Ramos (cell line): ENCODE results near the gene AGAP6.
"Not testable (repeated sequence)": the region's sequence is repeated elsewhere in the genome, so short reads cannot be mapped to it uniquely, and the experiment has no call there.

Experiments used
- in situ Hi-C: fragments of 300-500 bp; cut with MboI; formaldehyde crosslinking; loops from one replicate; pipeline ENCODE4 v1.14.3; 2022; ENCODE audit warnings: low sequenced_read_pairs; ENCODE audit not compliant: unreplicated experiment

AGAP6 gene

DNA sequence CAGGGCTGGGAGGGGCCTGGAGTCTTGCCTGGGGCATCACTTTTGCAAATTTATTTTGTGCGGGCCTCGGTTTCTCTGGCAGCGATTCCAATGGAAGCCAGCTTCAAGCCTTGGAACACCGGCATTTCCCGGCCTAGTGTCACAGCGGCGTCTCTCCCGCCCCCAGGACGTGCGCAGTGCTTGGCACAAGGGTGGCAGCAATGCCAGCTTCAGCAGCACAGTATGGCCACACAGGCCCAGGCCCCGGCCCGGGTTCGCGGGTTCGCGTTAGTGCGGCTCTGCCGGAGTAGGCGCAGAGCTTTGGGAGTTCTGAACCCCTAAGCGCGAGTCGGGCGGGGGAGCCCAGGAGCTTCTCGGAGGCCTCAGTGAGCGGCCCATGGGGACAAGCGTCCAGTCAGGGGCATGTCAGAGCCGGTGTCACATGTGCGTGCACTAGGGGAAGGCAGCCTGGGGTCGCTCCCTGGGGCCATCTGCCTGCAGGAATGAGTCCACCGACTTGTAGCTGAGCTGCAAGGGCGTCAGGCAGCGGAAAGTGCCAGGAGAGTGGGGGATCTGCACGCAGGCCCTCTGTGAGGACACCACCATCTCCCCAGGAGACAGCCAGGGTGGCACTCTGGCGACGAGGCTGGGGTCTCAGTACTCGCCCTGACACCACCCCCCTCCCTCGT, 36.6 kb downstream of the AGAP6 start:
- in situ Hi-C loops = not testable (repeated sequence)

DNA sequence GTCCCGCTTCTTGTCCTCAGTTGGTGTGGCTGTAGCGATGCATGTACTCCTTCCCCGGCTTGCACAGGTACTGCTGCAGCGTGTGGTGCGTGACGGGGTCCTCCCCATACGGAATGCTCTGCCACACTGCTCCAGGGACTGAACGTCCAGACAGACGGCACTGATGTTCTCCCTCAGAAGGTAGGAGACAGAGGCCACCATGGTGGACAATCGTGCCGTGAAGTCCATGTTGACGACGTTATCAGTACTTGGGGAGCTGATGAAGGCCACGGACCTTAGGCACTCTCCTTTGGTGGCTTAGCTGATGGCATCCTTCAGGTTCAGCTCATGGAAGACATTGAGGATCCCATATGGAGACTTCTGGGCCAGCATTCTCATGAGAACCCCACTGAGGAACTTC, 37.4 kb downstream of the AGAP6 start:
- in situ Hi-C loops = no loop called here

DNA sequence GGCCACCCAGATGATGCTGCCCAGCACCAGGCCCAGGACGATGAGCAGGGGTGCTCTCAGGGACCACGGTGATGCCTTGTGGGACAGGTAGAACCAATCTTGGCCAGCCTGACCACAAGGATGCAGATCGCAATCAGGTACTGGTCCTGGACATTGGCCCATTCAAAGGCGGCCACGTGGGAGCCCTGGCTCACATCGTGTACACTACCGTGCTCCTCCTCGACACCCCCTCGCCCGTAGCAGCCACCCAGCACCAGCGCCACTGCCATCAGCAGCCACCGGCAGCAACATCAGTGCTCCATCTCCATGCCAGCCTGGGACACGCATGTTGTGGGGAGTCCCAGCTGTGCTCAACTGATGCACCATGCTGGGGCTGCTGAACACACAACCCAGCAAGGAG, 39.0 kb downstream of the AGAP6 start:
- in situ Hi-C loops = no loop called here

DNA sequence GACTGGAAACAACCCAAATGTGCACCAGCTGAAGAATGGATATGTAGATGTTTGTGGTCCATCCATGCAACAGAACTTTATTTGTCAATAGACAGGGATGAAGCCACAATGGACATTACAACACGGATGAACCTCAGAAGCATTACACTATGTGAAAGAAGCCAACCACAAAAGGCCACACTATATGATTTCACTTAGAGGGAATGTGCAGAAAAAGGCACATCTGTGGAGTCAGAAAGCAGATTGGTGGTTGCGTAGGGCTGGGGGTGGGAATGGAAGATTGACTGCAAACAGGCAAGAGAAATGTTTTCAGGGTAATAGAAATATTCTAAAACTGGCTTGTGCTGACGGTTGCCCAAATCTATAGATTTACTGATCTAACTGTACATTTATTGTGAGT, 45.3 kb downstream of the AGAP6 start:
- in situ Hi-C loops = no loop called here

DNA sequence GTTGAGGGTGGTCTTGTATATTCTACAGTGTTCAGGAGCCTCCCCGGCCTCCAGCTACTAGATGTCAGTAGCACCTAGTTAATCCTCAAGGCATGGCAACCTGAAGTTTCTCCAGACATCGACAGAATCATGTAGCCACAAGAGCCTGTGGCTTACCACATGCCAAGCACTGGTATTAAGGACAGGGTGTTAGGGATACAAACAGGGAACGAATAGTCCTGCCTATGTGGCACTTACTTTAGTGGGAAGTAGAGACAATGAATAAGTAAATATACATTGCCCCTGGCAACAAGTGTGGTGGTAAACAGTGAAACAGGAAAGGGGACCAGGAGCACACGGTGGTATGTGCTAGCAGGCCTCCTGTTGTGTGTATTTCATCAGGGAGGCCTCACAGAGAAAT, 47.1 kb downstream of the AGAP6 start:
- in situ Hi-C loops = not testable (repeated sequence)

DNA sequence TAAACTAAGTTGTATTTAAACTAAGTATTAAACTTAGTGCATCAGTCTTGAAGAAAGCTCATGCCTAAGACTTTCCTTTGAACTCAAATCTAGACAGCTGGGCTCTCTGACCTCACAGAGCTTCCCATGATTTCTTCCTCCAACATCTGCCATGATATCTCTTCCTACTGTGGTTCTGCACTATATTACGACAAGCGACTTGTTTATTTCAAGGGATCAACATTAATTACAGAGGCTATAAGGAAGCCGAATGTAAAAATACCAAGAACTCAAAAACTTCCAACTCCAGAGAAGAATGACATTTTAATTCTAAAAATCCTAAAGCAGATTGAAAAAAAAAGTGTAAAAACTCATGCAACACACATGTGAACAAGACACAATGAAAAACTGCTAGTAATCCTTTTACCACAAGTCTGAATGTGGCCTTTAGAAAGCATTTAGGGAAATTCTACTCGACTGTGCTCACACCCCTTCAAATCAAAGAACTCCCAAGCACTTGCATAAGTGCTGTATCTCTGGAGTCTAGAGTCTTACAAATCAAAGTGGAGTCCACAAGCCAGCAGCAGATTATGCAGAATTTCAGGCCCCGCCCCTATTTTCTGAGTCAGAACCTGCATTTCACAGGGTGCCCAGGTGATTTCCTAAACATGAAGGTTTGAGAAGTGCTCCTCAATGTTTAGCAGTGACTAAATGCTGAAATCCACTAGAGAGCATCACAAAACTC, 56.9 kb downstream of the AGAP6 start:
- in situ Hi-C loops = no loop called here

DNA sequence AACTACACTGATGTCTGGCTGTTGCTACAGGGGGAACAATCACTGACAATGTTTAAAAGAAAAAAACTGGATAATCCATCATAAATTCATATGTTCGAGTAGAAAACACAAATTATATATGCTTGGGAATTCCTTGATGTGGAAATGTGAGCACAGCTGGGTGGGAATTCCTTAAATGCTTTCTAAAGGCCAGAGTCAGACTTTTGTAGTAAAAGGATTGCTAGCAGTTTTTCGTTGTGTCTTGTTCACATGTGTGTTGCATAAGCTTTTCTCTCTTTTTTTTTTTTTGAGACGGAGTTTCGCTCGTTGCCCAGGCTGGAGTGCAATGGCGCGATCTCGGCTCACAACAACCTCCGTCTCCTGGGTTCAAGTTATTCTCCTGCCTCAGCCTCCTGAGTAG, 58.3 kb downstream of the AGAP6 start:
- in situ Hi-C loops = not testable (repeated sequence)

DNA sequence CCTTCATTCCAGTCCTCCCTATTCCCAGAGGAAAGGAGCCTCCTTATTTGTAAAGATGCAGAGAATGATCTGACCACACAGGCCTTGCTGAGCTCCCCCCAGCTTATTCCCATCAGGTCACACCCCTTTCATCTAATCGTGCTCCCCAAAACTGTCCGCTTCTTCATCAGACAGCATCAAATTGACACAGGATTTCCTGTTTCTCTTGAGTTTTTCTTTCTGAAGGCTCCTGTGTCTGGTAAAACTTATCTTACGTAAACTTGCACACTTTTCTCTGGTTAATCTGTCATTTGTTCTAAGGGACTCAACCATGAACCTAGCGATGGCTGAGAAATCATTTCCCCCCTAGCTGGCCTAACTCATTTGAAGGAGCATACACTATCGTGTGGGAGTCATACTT, 59.4 kb downstream of the AGAP6 start:
- in situ Hi-C loops = not testable (repeated sequence)

DNA sequence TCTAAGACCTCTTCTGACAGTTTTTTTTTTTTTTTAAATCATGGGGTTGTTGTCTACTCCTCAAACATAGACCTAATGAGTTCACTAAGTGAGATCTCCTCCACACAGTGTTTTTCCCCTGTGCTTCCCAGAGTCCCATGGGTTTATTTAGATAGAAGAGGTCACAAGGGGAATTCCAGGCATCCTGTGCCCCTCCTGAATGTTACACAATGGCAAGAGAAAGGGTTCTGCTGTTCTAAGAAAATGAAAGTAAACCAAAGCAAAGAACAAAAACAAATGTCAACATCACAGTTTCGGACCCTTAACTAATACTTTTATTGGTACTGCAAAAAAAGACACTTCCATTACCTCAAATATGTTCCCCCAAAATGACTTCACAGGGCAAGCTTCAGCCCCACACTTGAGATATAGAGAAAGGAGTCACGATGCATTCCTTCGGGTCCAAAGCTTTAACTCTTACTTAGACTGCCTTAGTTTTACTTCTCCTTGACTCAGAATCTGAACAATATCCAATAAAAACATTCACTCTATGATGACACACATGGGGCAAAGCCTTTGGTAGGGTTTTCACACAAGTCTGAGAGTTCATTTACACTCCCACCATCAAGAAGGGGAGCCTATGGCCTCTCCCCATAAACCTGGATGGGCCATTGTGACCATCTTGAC, 63.9 kb downstream of the AGAP6 start:
- in situ Hi-C loops = not testable (repeated sequence)

DNA sequence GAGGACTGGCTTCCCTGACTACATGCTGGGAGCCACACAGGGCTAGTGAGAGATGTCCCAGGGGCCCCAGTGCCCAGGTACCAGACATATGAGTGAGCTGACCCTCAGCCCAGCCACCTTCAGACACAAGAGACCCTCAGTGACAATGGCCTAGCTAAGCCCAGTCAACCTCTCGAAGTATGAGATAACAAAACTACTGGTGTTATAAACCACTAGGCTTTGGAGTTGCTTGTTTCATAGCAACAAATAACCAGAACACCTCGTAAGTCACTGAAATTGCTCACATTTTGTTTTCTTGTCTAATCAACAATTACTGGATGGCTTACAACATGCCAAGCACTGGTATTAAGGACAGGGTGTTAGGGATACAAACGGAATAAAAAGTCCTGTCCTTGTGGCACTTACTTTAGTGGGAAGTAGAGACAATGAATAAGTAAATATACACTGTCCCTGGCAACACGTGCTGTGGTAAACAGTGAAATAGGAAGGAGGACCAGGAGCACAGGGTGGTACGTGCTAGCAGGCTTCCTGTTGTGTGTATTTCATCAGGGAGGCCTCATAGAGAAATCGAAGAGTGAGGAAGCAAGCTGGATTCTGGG, 64.7 kb downstream of the AGAP6 start:
- in situ Hi-C loops = not testable (repeated sequence)

DNA sequence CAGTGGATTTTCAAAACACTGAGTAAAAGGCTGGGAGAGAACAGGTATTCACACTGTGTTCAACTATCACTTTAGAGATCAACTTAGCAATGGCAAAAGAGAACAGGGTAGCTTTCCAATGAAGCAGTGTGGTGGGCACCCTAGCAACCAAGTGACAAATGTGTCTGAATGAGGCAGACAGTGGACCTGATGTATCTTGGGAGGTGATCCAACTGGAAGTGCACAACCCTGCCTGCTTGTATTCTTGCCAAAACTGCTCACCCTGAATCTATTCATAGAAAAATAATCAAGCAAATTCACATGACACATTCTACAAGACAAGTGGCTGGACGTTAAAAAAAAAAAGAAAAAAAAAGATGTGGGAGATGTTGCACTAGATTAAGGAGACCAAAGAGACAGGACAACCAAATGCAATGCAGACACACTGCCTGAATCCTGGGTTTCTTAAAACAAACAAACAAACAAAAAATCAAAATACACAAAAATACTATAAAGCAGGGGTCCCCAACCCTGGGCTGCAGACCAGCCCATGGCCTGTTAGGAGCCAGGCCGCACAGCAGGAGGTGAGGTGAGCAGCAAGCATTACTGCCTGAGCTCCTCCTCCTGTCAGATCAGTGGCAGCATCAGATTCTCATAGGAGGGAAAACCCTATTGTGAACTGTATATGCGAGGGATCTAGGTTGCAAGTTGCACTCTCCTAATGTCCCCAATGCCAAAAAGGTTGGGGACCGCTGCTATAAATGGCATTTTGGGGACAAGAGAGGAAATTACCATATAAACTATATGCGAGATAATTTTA, 67.5 kb downstream of the AGAP6 start:
- in situ Hi-C loops = not testable (repeated sequence)

DNA sequence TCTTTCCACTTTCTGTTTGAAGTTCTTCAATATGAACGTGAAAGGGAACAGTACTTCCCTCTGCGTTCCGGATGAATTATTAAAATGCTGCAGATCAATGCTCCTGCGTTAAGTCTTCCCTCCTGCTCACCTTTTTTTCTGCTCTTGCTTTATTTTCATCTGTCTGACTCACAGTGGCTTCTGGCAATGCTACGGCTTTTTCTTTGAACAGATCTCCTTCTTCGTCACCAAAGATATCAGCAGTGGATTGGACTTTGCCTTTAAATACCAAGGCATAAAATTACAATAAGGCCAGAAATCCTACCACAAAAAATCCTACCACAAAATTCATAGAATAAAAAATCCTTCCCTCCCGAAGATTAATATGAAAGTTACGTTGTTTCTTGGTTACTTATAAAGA, 68.4 kb downstream of the AGAP6 start:
- in situ Hi-C loops = not testable (repeated sequence)

DNA sequence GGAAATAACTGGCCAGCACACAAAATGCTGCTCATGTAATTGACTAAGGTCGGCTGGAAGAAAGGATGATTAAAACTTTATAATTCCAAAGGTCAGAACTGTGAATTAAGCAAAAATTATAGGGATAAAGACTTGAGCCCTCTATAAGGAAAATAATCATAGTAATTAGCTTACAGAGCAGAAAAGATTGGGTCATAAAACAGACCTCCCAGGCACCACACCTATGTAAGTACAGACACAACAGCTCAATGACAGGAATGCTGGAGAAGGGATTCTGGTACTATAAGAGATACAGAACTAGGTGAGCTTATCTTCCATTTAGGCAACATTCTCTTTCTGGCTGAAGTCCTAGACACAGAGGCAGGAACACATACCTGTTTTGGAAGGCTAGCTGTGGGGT, 70.5 kb downstream of the AGAP6 start:
- in situ Hi-C loops = not testable (repeated sequence)

DNA sequence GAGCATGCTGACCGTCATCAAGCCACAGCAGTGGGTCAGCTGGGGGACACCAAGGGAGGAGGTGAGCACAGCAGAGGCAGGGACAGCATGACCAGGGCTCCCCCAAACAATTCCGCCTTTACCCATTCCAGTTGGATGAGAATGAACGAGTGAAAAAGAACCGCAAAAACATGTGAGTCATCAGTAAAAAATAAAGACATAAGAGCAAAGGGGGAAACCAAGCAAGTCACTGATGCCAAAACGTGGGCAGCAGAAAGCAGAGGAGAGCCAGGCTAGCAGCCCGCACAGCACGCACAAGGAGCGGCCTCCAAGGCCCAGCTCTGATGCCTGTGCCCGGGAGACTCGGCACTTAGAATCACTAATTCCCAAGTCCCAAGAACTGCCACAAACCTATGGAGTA, 71.7 kb downstream of the AGAP6 start:
- in situ Hi-C loops = not testable (repeated sequence)
